ENCODE results near the gene ARID3C. TPM values are rescaled to one million over a fixed set of nuclear protein-coding genes. Genes with fewer than 3 reads are reported as not detected.

The ARID3C gene
- total and polyA plus RNA-seq, 10 donors = not detected

DNA sequence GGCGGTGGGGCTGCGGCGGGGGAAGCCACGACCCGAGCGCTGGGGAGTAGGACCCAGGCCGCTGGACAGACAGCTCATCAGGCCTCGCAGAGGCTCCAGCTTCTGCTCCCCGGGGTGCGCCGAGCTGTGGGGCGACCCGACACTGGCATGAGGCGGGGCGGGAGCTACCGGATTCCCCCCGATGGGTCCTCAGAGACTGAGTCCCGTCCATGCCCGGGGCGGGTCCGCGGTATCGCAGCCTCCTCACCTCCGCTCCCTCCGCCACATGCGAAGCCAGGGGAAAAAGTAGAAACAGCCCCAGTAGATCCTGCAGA, 36.2 kb upstream of the ARID3C start:
- peak; percentile 94 for DNase-seq

GRCh38 chr9:34664281-34665066, 35.6 kb upstream of the ARID3C start:
- 9 to 19% (median 15%) methylated on average over 18 of the region's 18 CpGs for WGBS, 5 donors
- H3K4me3 ChIP-seq = peak overlapping the region; percentile 45 to 76 (median 60)
- H3K27me3 ChIP-seq (replicated peaks in 1 of 7) = no peaks in the 10 kb centered on the region
- peak overlapping the region; percentile 82 to 98 (median 97) for H3K27ac ChIP-seq
- peaks cover 0 to 4% (median 3%) of the 10 kb centered on the region in 8 donors for H3K9me3 ChIP-seq
- H3K36me3 ChIP-seq = peaks cover 0 to 37% (median 4%) of the 10 kb centered on the region in 6 donors
- intact Hi-C loops (cut with DNase I; ENCODE audit: low total_unique reads) = no loop called here
- peaks cover 3 to 46% (median 21%) of the 10 kb centered on the region in 6 donors for H3K4me1 ChIP-seq
- TF ChIP-seq CTCF (IDR thresholded peaks at IDR 0.05 in 8 of 11, conservative IDR thresholded peaks at IDR 0.05 in 3 of 11) (peak in 10 of 11 experiments; percentile 30 to 86 (median 77)), POLR2AphosphoS5 (IDR thresholded peaks at IDR 0.05) (no peak), POLR2A (IDR thresholded peaks at IDR 0.05) (no peak)
- peak; percentile 85 for DNase-seq

More for the DNA sequence above, 36.2 kb upstream of the ARID3C start:
- Histone ChIP-seq H3K9me3 (peaks cover 0 to 10% (median 8%) of the 10 kb centered on the region in 8 donors), H3K4me3 (peak overlapping the region; percentile 45 to 76 (median 60)), H3K27ac (peak overlapping the region; percentile 82 to 98 (median 97)), H3K36me3 (peaks cover 0 to 35% (median 2%) of the 10 kb centered on the region in 6 donors), H3K4me1 (peaks cover 3 to 46% (median 21%) of the 10 kb centered on the region in 6 donors), H3K27me3 (replicated peaks in 1 of 7) (no peaks in the 10 kb centered on the region)
- intact Hi-C loops (cut with DNase I; ENCODE audit: low total_unique reads) = no loop called here
- peak in 2 of 11 experiments; percentile 9 to 39 for TF ChIP-seq CTCF (IDR thresholded peaks at IDR 0.05 in 8 of 11, conservative IDR thresholded peaks at IDR 0.05 in 3 of 11)
- peak in 2 of 3 donors; percentile 2 to 73 for TF ChIP-seq POLR2AphosphoS5 (IDR thresholded peaks at IDR 0.05)
- no peak for TF ChIP-seq POLR2A (IDR thresholded peaks at IDR 0.05)
- whole genome bisulfite sequencing, 5 donors = 0 to 2% (median 1%) methylated on average over 13 to 26 of the region's 26 CpGs

- Histone ChIP-seq H3K27me3 (replicated peaks in 1 of 7) (no peaks in the 10 kb centered on the region), H3K27ac (peak overlapping the region in 2 of 8 donors; percentile 97 to 98), H3K4me3 (no peak overlapping the region), H3K9me3 (no peaks in the 10 kb centered on the region), H3K4me1 (peaks cover 3 to 46% (median 21%) of the 10 kb centered on the region in 6 donors), H3K36me3 (peaks cover 0 to 31% (median 4%) of the 10 kb centered on the region in 6 donors)
- intact Hi-C loops (cut with DNase I; ENCODE audit: low total_unique reads) = no loop called here
- no peak for DNase-seq
- TF ChIP-seq POLR2AphosphoS5 (IDR thresholded peaks at IDR 0.05) (no peak), POLR2A (IDR thresholded peaks at IDR 0.05) (no peak), CTCF (IDR thresholded peaks at IDR 0.05 in 8 of 11, conservative IDR thresholded peaks at IDR 0.05 in 3 of 11) (no peak)
Observed at GRCh38 chr9:34663303-34663605, 34.4 kb upstream of the ARID3C start.

DNA sequence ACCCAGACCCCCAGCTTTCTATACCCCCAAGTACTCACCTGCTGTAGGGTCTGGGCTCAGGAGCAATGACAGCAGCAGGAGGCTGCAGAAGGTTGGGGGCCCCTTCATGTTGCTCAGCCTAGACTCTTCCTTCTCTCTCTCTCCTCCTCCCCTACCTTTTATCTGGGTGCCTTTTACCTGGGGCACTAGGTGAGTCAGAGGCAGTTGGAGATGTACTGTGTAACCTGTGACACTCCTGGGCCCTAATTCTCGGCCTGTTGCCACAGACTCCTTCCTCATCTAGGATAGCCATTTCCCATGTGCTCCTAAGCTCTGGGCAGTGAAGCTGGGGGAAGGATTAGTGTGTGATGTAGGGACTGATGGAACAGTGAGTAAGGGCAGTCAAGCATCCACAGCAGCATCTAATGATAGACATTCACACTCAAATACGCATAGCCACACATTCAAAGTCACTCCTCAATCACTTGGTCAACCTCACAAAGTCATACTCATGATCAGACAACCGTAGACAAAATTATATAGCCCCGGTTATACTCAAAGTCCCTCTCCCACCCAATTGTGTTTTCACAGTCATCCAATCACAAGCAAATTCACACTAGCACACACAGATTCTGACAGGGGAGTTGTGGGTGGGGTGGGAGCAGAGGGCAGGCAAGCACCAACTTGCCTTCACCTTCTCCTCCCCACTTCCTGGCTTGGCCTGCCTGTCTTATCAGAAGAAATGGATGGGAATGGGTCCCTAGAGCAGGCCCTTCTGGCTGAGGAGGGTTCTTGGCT, 33.8 kb upstream of the ARID3C start, which contains the start of gene CCL27:
CCL27 (minus strand) TSS at position 132 of the 777 bp plus-strand sequence; CDS start at position 108, 24 bp downstream.
- no peaks in the 10 kb centered on the region for H3K27me3 ChIP-seq (replicated peaks in 1 of 7)
- DNase-seq = no peak
- H3K4me1 ChIP-seq = peaks cover 3 to 46% (median 21%) of the 10 kb centered on the region in 6 donors
- no peak within 1 kb of the TSS for H3K4me3 ChIP-seq
- TF ChIP-seq CTCF (IDR thresholded peaks at IDR 0.05 in 8 of 11, conservative IDR thresholded peaks at IDR 0.05 in 3 of 11) (no peak), POLR2A (IDR thresholded peaks at IDR 0.05) (no peak), POLR2AphosphoS5 (IDR thresholded peaks at IDR 0.05) (no peak)
- no peaks in the 10 kb centered on the region for H3K9me3 ChIP-seq
- intact Hi-C loops (cut with DNase I; ENCODE audit: low total_unique reads) = no loop called here
- peak within 1 kb of the TSS in 2 of 8 donors; percentile 97 to 98 for H3K27ac ChIP-seq
- H3K36me3 ChIP-seq = peaks cover 0 to 26% (median 4%) of the 10 kb centered on the region in 6 donors
- 87 to 96% (median 93%) methylated on average over 4 of the region's 4 CpGs for WGBS, 5 donors

Data from spleen (tissue), 11 donors.